CD4-positive, alpha-beta T cell treated with Interleukin-15 for 1 hour (primary cell): Measurements from ENCODE around the gene FSHR.

Source experiments
- DNase-seq: peaks from one replicate; pipeline ENCODE4 v3.0.0-alpha.2; 2020

FSHR gene

GRCh38 chr2:49028101-49028500 is 126.2 kb downstream of the FSHR start:
- no peak for DNase-seq

GRCh38 chr2:49026706-49027105 is 127.6 kb downstream of the FSHR start:
- DNase-seq: no peak

DNA sequence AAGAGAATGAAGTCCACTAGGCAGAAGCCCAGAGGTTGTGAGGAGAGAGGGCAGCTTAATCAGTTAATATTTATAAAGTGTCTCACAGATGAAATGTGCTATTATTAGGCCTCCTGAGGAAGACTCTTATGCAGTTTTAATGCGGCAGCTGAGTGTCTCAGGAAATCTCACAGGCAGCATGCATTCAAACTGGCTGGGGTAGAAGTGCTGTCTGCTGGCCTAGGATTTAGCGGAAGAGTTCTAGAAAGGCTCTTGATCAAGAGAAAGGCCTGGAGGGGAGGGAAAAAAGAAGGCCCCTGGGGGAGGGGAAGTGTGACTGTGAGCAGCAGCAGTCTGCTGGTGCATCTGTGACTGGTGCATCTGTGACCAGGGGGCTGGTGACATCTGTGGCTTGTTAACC is 133.0 kb downstream of the FSHR start:
- no peak for DNase-seq

DNA sequence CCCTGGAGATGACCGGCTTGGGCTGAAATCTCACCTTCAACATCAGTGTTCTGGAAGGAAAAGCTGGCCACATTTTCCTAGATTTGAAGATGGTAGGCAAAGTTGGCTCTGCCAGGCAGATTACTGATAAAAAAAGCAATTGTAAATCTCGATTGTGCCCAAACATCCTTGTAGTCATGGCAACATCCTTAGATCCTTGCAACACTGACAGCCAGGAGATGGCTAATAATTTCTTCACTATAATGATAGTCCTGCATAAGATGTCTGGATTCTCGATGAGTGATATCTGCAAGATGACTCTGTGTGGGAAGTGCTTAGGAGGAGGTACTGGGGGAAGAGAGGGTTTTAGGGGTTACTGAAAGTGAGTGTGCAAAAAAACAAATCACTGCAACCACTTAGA is 149.1 kb downstream of the FSHR start:
- no peak for DNase-seq

- no peak for DNase-seq
These were observed 150.2 kb downstream of the FSHR start for GRCh38 chr2:49004036-49004626.

GRCh38 chr2:49003201-49003600 is 151.1 kb downstream of the FSHR start:
- DNase-seq: no peak

GRCh38 chr2:49002750-49003149 is 151.6 kb downstream of the FSHR start:
- DNase-seq: no peak

GRCh38 chr2:49000695-49001094 is 153.6 kb downstream of the FSHR start:
- DNase-seq: no peak

DNA sequence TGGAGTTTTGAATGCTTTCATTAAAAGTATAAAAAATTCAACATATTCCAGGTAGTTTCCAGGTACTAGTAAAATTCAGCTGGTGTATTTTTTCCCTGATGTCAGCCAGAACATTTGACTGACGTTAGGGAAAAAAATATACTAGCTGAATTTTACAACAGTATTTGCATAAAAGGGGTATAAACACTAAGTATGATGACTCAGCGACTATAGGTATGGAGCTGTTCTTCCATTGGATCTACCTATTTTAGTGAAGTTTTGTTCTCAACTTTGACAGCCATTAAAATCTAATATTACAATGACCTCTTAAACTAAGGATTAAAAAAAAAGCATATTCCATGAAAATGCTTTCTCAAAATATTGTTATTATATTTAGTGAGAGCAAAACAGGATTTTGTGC is 155.9 kb downstream of the FSHR start:
- no peak for DNase-seq

- no peak for DNase-seq
These were observed 160.7 kb downstream of the FSHR start for GRCh38 chr2:48993576-48993975.

DNA sequence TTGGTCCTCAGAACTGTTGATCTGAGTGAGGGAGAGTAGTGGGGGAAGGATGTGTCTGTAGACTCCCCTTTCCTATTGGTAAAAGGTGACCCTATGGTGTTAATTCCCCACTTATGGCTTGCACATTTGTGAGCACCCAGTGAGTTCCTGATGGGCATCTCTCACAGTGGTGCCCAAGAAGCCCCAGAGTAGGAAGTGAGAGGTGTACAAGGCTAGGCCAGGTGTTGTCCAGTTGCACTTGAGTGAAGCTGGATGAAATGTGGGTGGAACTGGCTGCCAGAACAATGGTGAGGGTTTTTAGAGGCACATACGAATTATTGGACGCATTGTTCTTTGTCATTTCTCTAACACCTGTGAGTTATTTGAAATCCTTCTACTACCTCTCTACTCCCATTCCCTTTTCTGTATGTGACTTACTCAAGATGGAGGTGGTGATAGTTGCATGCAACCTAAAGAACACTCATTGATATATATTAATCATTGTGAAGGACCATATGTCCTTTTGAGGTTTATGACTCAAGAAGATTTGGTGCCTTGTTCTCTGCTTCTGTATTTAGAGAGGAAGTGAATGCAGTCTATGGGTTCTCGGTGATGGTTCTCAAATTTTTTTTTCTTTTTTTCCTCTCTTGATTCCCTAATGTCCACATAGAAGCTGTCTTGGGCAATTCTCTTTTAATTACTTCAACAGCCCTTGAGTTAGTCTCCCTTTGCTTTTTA is 162.7 kb downstream of the FSHR start:
- no peak for DNase-seq

- no peak for DNase-seq
These were observed 169.4 kb downstream of the FSHR start for GRCh38 chr2:48984922-48985321.

DNA sequence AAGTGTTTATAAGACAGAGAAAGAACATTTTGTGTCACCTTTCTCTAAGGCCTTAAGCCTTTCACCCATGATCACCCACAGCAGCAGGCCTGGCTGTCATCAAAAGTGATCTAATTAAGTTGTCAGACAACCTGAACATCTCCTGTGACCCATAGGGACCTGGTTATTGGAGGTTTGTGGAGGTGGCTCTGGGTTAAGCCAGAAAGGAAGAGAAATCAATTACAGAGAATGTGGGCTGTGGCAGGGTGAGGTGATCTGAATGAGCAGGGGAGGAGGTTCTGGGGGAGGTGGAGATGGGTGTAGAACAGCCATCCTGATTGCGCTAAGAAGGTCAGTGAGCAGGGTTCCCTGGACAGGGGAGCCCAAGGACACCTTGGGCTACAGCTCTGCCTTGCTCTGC is 170.8 kb downstream of the FSHR start:
- no peak for DNase-seq

DNA sequence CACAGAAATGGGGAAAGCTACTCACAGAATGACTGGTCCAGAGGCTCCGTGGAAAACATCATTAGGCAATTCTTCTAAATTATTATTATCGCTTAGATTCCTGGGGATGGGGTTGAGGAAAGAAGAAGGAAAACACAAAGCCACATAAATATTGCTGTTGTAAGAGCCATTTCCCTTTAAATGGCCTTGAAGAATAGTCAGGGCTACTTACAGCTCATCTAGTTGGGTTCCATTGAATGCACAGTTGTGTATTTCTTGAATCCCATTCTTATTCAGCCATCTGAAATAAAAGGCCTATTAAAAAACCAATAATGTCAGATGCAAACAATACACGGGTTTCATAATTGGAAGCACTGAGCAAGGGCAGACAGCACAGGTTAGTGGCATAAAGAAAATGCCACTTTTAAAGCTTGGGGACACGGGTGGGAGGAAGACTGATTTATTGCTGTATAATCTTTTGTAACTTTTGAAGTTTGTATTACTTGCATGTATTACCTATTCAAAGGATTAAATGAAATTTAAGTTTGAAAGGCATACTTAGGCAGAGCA is 171.4 kb downstream of the FSHR start:
- no peak for DNase-seq

DNA sequence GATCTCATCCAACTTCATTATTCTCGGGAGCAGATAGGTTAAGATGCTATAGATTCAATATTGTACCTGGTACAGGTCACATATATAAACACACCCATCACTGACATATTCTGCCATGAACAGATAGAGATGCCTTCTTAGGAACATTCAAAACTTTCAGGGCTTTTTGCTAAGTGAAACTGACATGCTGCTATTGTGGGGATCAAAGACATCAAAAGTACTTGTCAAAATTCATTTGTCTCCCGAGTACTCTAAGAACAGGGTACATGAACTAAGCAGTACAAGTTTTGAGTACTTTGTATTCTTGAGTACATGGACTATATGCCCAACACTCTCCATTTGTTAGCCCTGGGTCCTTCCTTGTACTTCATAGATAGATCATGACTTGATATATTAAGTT is 173.5 kb downstream of the FSHR start:
- no peak for DNase-seq

GRCh38 chr2:48979691-48980090 is 174.6 kb downstream of the FSHR start:
- DNase-seq: no peak

- DNase-seq: no peak
These were observed 176.2 kb downstream of the FSHR start for GRCh38 chr2:48978131-48978530.

- no peak for DNase-seq
These were observed 182.5 kb downstream of the FSHR start for GRCh38 chr2:48971801-48972200.

- DNase-seq: no peak
These were observed 186.3 kb downstream of the FSHR start for GRCh38 chr2:48968011-48968410.

GRCh38 chr2:48965204-48965603 is 189.1 kb downstream of the FSHR start:
- DNase-seq: no peak

- DNase-seq: no peak
These were observed 193.3 kb downstream of the FSHR start for GRCh38 chr2:48961009-48961408.

DNA sequence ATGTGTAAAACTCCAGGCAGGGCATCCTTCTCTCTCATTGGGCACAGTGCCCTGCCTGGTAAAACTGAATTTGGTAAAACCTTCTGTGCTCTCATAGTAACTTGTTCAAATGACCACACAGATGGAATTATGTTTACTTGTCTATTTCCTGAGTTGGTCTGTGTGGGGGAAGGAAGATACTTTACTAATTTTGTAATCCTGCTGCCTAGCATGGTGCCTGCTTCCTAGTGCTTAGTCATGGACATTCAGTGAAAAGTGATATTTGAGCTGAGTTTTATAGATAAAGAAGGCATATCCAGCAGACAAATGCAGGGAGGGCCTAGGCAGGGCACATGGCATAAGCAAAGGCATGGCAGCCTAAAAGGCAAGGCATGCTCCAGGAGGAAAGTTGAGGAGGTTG is 199.4 kb downstream of the FSHR start:
- DNase-seq: no peak

DNA sequence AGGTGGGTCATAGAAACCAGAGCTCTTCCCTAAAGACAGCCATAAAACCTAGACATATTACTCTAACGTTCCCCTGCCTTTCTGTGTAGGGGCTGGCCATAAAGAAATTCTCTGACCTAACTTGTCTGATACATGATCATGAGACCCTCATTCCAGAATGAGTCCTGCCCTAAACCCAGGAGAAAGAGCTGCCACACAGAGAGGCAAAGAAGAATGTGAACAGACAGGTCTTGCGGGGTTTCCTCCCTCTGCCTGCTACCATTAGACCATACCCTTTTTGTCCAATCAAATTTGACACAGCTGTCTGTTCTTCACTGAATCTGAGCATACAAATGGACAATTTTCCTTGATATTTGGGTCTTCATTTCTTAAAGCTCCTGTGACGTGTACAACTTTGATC is 200.0 kb downstream of the FSHR start:
- DNase-seq: no peak

GRCh38 chr2:48952614-48953013 is 201.7 kb downstream of the FSHR start:
- no peak for DNase-seq

GRCh38 chr2:48952143-48952542 is 202.2 kb downstream of the FSHR start:
- no peak for DNase-seq
